GM21528 (cell line): ENCODE results near the gene IRF8.
"Not testable (repeated sequence)": the region's sequence is repeated elsewhere in the genome, so short reads cannot be mapped to it uniquely, and the experiment has no call there.

Experiments used
- ATAC-seq: cut with Tn5 transposase; IDR thresholded peaks from one replicate; pipeline ENCODE4 v1.9.1; 2021; ENCODE audit warnings: mild to moderate bottlenecking, moderate library complexity; ENCODE audit not compliant: unreplicated experiment, low FRiP score

Gene IRF8

GRCh38 chr16:85898521-85899442 is at the start of gene IRF8:
IRF8 (plus strand) TSS chr16:85899162; CDS start chr16:85903016, 3,854 bp downstream.
- ATAC-seq: peak; percentile 43

GRCh38 chr16:85849388-85849787 is 49.6 kb upstream of the IRF8 start:
- ATAC-seq: no peak

- no peak for ATAC-seq
These were observed 48.5 kb upstream of the IRF8 start for GRCh38 chr16:85850344-85850880.

GRCh38 chr16:85851034-85851785 is 47.8 kb upstream of the IRF8 start:
- no peak for ATAC-seq

- ATAC-seq: no peak
These were observed 45.1 kb upstream of the IRF8 start for GRCh38 chr16:85853547-85854545.

GRCh38 chr16:85854935-85855334 is 44.0 kb upstream of the IRF8 start:
- ATAC-seq: no peak

- no peak for ATAC-seq
These were observed 42.9 kb upstream of the IRF8 start for GRCh38 chr16:85856079-85856478.

- ATAC-seq: no peak
These were observed 42.4 kb upstream of the IRF8 start for GRCh38 chr16:85856585-85856984.

GRCh38 chr16:85857406-85857805 is 41.6 kb upstream of the IRF8 start:
- ATAC-seq: no peak

- ATAC-seq: not testable (repeated sequence)
These were observed 40.4 kb upstream of the IRF8 start for GRCh38 chr16:85858571-85858970.

- no peak for ATAC-seq
These were observed 39.8 kb upstream of the IRF8 start for GRCh38 chr16:85858984-85859817.

- ATAC-seq: no peak
These were observed 39.2 kb upstream of the IRF8 start for GRCh38 chr16:85859818-85860125.

GRCh38 chr16:85860413-85861094 is 38.4 kb upstream of the IRF8 start:
- ATAC-seq: no peak

GRCh38 chr16:85861095-85861825 is 37.7 kb upstream of the IRF8 start:
- no peak for ATAC-seq

- ATAC-seq: no peak
These were observed 36.2 kb upstream of the IRF8 start for GRCh38 chr16:85862476-85863383.

GRCh38 chr16:85863384-85863774 is 35.6 kb upstream of the IRF8 start:
- no peak for ATAC-seq

- no peak for ATAC-seq
These were observed 34.0 kb upstream of the IRF8 start for GRCh38 chr16:85864965-85865364.
